ENCODE measurements around the gene LYVE1. TPM values are rescaled to one million over a fixed set of nuclear protein-coding genes. Genes with fewer than 3 reads are reported as not detected.

The LYVE1 gene
- total and polyA plus RNA-seq, 4 donors: 22.5 to 70.8 (median 36.9) TPM

- Histone ChIP-seq H3K27ac (ENCODE audit: low read depth in 1 of 2, low read length in 1 of 2) (no peak overlapping the region), H3K9me3 (ENCODE audit: control insufficient read depth in 4 of 4, insufficient read depth in 3 of 4, low read length in 3 of 4) (no peaks in the 10 kb centered on the region), H3K36me3 (ENCODE audit: control insufficient read depth in 4 of 4, insufficient read depth in 4 of 4, low read length in 4 of 4) (no peaks in the 10 kb centered on the region), H3K27me3 (ENCODE audit: control insufficient read depth in 3 of 3, insufficient read depth in 3 of 3, low read length in 2 of 3) (no peaks in the 10 kb centered on the region), H3K4me1 (ENCODE audit: control insufficient read depth in 5 of 5, insufficient read depth in 5 of 5, low read length in 5 of 5) (no peaks in the 10 kb centered on the region), H3K4me3 (no peak overlapping the region), H3K9ac (ENCODE audit: insufficient read depth in 1 of 2, low read length in 2 of 2) (no peak overlapping the region)
- ATAC-seq (ENCODE audit: insufficient read depth, low FRiP score) (no peak), DNase-seq (no peak)
- WGBS, 2 donors: 31 to 43% methylated on average over 1 of the region's 1 CpG
- TF ChIP-seq, protein P1, sequence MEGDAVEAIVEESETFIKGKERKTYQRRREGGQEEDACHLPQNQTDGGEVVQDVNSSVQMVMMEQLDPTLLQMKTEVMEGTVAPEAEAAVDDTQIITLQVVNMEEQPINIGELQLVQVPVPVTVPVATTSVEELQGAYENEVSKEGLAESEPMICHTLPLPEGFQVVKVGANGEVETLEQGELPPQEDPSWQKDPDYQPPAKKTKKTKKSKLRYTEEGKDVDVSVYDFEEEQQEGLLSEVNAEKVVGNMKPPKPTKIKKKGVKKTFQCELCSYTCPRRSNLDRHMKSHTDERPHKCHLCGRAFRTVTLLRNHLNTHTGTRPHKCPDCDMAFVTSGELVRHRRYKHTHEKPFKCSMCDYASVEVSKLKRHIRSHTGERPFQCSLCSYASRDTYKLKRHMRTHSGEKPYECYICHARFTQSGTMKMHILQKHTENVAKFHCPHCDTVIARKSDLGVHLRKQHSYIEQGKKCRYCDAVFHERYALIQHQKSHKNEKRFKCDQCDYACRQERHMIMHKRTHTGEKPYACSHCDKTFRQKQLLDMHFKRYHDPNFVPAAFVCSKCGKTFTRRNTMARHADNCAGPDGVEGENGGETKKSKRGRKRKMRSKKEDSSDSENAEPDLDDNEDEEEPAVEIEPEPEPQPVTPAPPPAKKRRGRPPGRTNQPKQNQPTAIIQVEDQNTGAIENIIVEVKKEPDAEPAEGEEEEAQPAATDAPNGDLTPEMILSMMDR (IDR thresholded peaks at IDR 0.05; ENCODE audit: control extremely low read depth, extremely low read depth): no peak
Observed at GRCh38 chr11:10556590-10556989, 11.9 kb downstream of the LYVE1 start.

DNA sequence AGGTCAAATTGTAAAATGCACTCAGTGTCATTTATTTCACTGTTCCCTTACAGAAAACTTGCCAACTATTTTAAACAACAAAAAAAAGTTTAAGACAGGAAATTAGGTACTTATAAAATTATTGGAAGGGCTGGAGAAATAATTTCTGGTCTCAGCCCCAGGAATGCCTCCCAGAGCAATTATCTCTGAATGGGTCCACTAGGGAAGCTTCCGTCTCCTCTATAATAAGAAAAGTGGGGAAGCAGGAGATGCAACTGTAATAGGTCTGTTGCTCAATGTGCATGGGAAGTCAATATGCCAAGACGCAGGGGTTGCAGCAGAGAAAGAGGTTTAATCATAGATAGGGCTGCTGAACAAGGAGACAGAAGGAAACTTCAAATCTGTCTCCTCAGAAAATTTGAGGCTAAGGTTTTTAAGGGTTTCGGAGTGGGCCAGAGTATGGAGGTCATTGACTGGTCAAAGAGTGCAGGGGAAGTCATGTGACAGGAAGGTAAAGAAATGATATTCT is 16.6 kb downstream of the LYVE1 start:
- DNase-seq: no peak

GRCh38 chr11:10551290-10551592 is 17.2 kb downstream of the LYVE1 start:
- ATAC-seq (ENCODE audit: insufficient read depth, low FRiP score) (no peak), DNase-seq (no peak)
- H3K9ac ChIP-seq (ENCODE audit: insufficient read depth in 1 of 2, low read length in 2 of 2): no peak overlapping the region
- H3K4me1 ChIP-seq (ENCODE audit: control insufficient read depth in 5 of 5, insufficient read depth in 5 of 5, low read length in 5 of 5): no peaks in the 10 kb centered on the region
- TF ChIP-seq, protein P1 (IDR thresholded peaks at IDR 0.05; ENCODE audit: control extremely low read depth, extremely low read depth): no peak
- no peak overlapping the region for H3K4me3 ChIP-seq
- no peaks in the 10 kb centered on the region for H3K36me3 ChIP-seq (ENCODE audit: control insufficient read depth in 4 of 4, insufficient read depth in 4 of 4, low read length in 4 of 4)
- 73 to 88% methylated on average over 4 of the region's 4 CpGs for WGBS, 2 donors
- H3K27me3 ChIP-seq (ENCODE audit: control insufficient read depth in 3 of 3, insufficient read depth in 3 of 3, low read length in 2 of 3): no peaks in the 10 kb centered on the region
- no peak overlapping the region for H3K27ac ChIP-seq (ENCODE audit: low read depth in 1 of 2, low read length in 1 of 2)
- no peaks in the 10 kb centered on the region for H3K9me3 ChIP-seq (ENCODE audit: control insufficient read depth in 4 of 4, insufficient read depth in 3 of 4, low read length in 3 of 4)

More for the DNA sequence above, 16.6 kb downstream of the LYVE1 start:
- ATAC-seq (ENCODE audit: insufficient read depth, low FRiP score): no peak
- no peaks in the 10 kb centered on the region for H3K4me1 ChIP-seq (ENCODE audit: control insufficient read depth in 5 of 5, insufficient read depth in 5 of 5, low read length in 5 of 5)
- H3K36me3 ChIP-seq (ENCODE audit: control insufficient read depth in 4 of 4, insufficient read depth in 4 of 4, low read length in 4 of 4): no peaks in the 10 kb centered on the region
- no peak overlapping the region for H3K9ac ChIP-seq (ENCODE audit: insufficient read depth in 1 of 2, low read length in 2 of 2)
- H3K4me3 ChIP-seq: no peak overlapping the region
- H3K27ac ChIP-seq (ENCODE audit: low read depth in 1 of 2, low read length in 1 of 2): no peak overlapping the region
- 74 to 89% methylated on average over 3 of the region's 3 CpGs for WGBS, 2 donors
- H3K27me3 ChIP-seq (ENCODE audit: control insufficient read depth in 3 of 3, insufficient read depth in 3 of 3, low read length in 2 of 3): no peaks in the 10 kb centered on the region
- TF ChIP-seq, protein P1 (IDR thresholded peaks at IDR 0.05; ENCODE audit: control extremely low read depth, extremely low read depth): no peak
- no peaks in the 10 kb centered on the region for H3K9me3 ChIP-seq (ENCODE audit: control insufficient read depth in 4 of 4, insufficient read depth in 3 of 4, low read length in 3 of 4)
